Measurements from ENCODE around the gene ABHD14A.

- TF ChIP-seq CTCF (conservative IDR thresholded peaks at IDR 0.05 in 1 of 2, IDR thresholded peaks at IDR 0.05 in 1 of 2; ENCODE audit: low read depth in 1 of 2, low read length in 2 of 2) (no peak), EZH2 (IDR thresholded peaks at IDR 0.05; ENCODE audit: low read length, missing control alignments) (no peak)
Observed at GRCh38 chr3:51964521-51964920, 10.3 kb upstream of the ABHD14A start.

Data from fibroblast of lung (primary cell).